H9 (cell line): Measurements from ENCODE around the gene C2CD2. TPM values are rescaled to one million over a fixed set of nuclear protein-coding genes. Genes with fewer than 3 reads are reported as not detected.

Experiments used
- DNase-seq: peaks from one replicate; pipeline ENCODE4 v3.0.0-alpha.2; 2017
- H2AFZ ChIP-seq: one replicate; pipeline ENCODE4 v1.6.1; 2013; ENCODE audit warnings: mild to moderate bottlenecking, low read length, control low read depth, moderate library complexity
- H2AK5ac ChIP-seq: 2 replicates; pipeline ENCODE4 v1.6.1; 2013; ENCODE audit warnings: low read length, control low read depth, mixed read lengths; ENCODE audit not compliant: insufficient read length
- H2BK120ac ChIP-seq: one replicate; pipeline ENCODE4 v1.6.1; 2013; ENCODE audit warnings: low read depth, mild to moderate bottlenecking, low read length, control low read depth, inconsistent platforms; ENCODE audit not compliant: poor library complexity, severe bottlenecking
- H2BK12ac ChIP-seq: 2 replicates; pipeline ENCODE4 v1.6.1; 2013; ENCODE audit warnings: low read length, control low read depth, mixed read lengths, low read depth; ENCODE audit not compliant: insufficient read length
- H2BK15ac ChIP-seq: 2 replicates; pipeline ENCODE4 v1.6.1; 2013; ENCODE audit warnings: low read depth, low read length, control low read depth
- H2BK20ac ChIP-seq: one replicate; pipeline ENCODE4 v1.6.1; 2013; ENCODE audit warnings: low read depth, mild to moderate bottlenecking, low read length, control low read depth, inconsistent platforms; ENCODE audit not compliant: poor library complexity, severe bottlenecking
- H2BK5ac ChIP-seq: 2 replicates; pipeline ENCODE4 v1.6.1; 2013; ENCODE audit warnings: low read length, control low read depth, mixed read lengths; ENCODE audit not compliant: insufficient read length
- H3K14ac ChIP-seq: 2 replicates; pipeline ENCODE4 v1.6.1; 2013; ENCODE audit warnings: low read length, control low read depth; ENCODE audit not compliant: insufficient read depth
- H3K18ac ChIP-seq: 2 replicates; pipeline ENCODE4 v1.6.1; 2013; ENCODE audit warnings: low read depth, mild to moderate bottlenecking, mixed read lengths, low read length, control low read depth; ENCODE audit not compliant: insufficient read length
- H3K23ac ChIP-seq: 2 replicates; pipeline ENCODE4 v1.6.1; 2013; ENCODE audit warnings: low read length, control low read depth, mixed read lengths, low read depth; ENCODE audit not compliant: insufficient read length
- H3K23me2 ChIP-seq: 2 replicates; pipeline ENCODE4 v1.6.1; 2013; ENCODE audit warnings: low read depth, mild to moderate bottlenecking, mixed read lengths, low read length, control low read depth; ENCODE audit not compliant: insufficient read length, poor library complexity, severe bottlenecking
- H3K27ac ChIP-seq: 2 replicates; pipeline ENCODE4 v1.5.1; 2013; ENCODE audit warnings: low read length, control low read depth, mixed read lengths, low read depth; ENCODE audit not compliant: insufficient read length
- H3K27me3 ChIP-seq: 2 replicates; pipeline ENCODE4 v1.6.1; 2013; ENCODE audit warnings: low read length, control low read depth, inconsistent platforms; ENCODE audit not compliant: insufficient read depth
- H3K4ac ChIP-seq: 2 replicates; pipeline ENCODE4 v1.6.1; 2013; ENCODE audit warnings: low read depth, mild to moderate bottlenecking, control low read depth, inconsistent platforms, low read length, moderate library complexity
- H3K4me1 ChIP-seq: 2 replicates; pipeline ENCODE4 v1.6.1; 2013; ENCODE audit warnings: low read length, control low read depth, inconsistent platforms; ENCODE audit not compliant: insufficient read depth
- H3K4me2 ChIP-seq: 2 replicates; pipeline ENCODE4 v1.6.1; 2013; ENCODE audit warnings: low read length, control low read depth, mixed read lengths; ENCODE audit not compliant: insufficient read length, insufficient read depth
- H3K56ac ChIP-seq: 2 replicates; pipeline ENCODE4 v1.6.1; 2013; ENCODE audit warnings: low read depth, mild to moderate bottlenecking, mixed read lengths, low read length, control low read depth; ENCODE audit not compliant: insufficient read length
- H3K79me1 ChIP-seq: 2 replicates; pipeline ENCODE4 v1.6.1; 2013; ENCODE audit warnings: low read depth, mild to moderate bottlenecking, moderate library complexity, low read length, control low read depth, inconsistent platforms; ENCODE audit not compliant: insufficient read depth, poor library complexity, severe bottlenecking
- H3K79me2 ChIP-seq: 2 replicates; pipeline ENCODE4 v1.6.1; 2013; ENCODE audit warnings: low read length, control low read depth, inconsistent platforms; ENCODE audit not compliant: insufficient read depth
- H3K9ac ChIP-seq: 2 replicates; pipeline ENCODE4 v1.6.1; 2013; ENCODE audit warnings: low read length, control low read depth, mixed read lengths; ENCODE audit not compliant: insufficient read length; ENCODE audit errors: extremely low read depth
- H3K9me3 ChIP-seq: one replicate; pipeline ENCODE4 v1.6.1; 2013; ENCODE audit warnings: low read depth, low read length, inconsistent platforms; ENCODE audit not compliant: control insufficient read depth
- H3T11ph ChIP-seq: one replicate; pipeline ENCODE4 v1.6.1; 2013; ENCODE audit warnings: mild to moderate bottlenecking, low read length, control low read depth, inconsistent platforms
- H4K20me1 ChIP-seq: one replicate; pipeline ENCODE4 v1.6.1; 2013; ENCODE audit not compliant: control insufficient read depth, insufficient read length, insufficient read depth
- H4K5ac ChIP-seq: 2 replicates; pipeline ENCODE4 v1.6.1; 2013; ENCODE audit warnings: low read depth, mild to moderate bottlenecking, mixed read lengths, low read length, control low read depth; ENCODE audit not compliant: insufficient read length
- H4K8ac ChIP-seq: replicated peaks from 2 replicates; pipeline ENCODE4 v1.6.1; 2013; ENCODE audit warnings: low read length, control low read depth, mixed read lengths, low read depth; ENCODE audit not compliant: insufficient read length
- H4K91ac ChIP-seq: 2 replicates; pipeline ENCODE4 v1.6.1; 2013; ENCODE audit warnings: low read depth, mild to moderate bottlenecking, moderate library complexity, mixed read lengths, low read length, control low read depth; ENCODE audit not compliant: insufficient read length
- H3K27ac Mint-ChIP-seq, 3 experiments: 2 replicates in 2 of 3; 3 replicates in 1 of 3; pipeline ENCODE4 v1.8.0; 2020 to 2021; ENCODE audit warnings: mixed read lengths in 3 of 3, mild to moderate bottlenecking in 1 of 3, moderate library complexity in 1 of 3
- H3K27me3 Mint-ChIP-seq: 2 replicates; pipeline ENCODE4 v1.8.0; 2021; ENCODE audit warnings: low read depth, mild to moderate bottlenecking, moderate library complexity, mixed read lengths
- H3K36me3 Mint-ChIP-seq, 3 experiments: 2 replicates in 2 of 3; 3 replicates in 1 of 3; pipeline ENCODE4 v1.8.0; 2020 to 2021; ENCODE audit warnings: low read depth in 3 of 3, mixed read lengths in 3 of 3; ENCODE audit not compliant: insufficient read depth in 1 of 3
- H3K4me1 Mint-ChIP-seq, 2 experiments: 2 replicates each; pipeline ENCODE4 v1.8.0; 2020; ENCODE audit warnings: mixed read lengths in 2 of 2
- H3K4me3 Mint-ChIP-seq, 2 experiments: 2 replicates in 1 of 2; 3 replicates in 1 of 2; pipeline ENCODE4 v1.8.0; 2020 to 2021; ENCODE audit warnings: mild to moderate bottlenecking in 2 of 2, mixed read lengths in 2 of 2, moderate library complexity in 1 of 2
- H3K9me3 Mint-ChIP-seq, 2 experiments: 2 replicates in 1 of 2; 3 replicates in 1 of 2; pipeline ENCODE4 v1.8.0; 2020; ENCODE audit warnings: mild to moderate bottlenecking in 2 of 2, mixed read lengths in 2 of 2, moderate library complexity in 1 of 2
- CTCF ChIP-seq: fragments of 200-600 bp; sonication (generic); conservative IDR thresholded peaks from 3 replicates; pipeline ENCODE4 v1.8.0; 2021; ENCODE audit warnings: antibody characterized with exemption, mild to moderate bottlenecking
- WGBS: extraction: QIAGEN DNeasy Blood & Tissue Kit; methylation state at CpG from one replicate; pipeline ENCODE4 v1.1.7; 2013; ENCODE audit warnings: missing lambda C conversion rate, low lambda C conversion rate, mixed read lengths; ENCODE audit not compliant: insufficient read length; ENCODE audit errors: extremely low coverage; 5-methylcytosine and 5-hydroxymethylcytosine counted together
- total RNA-seq: library from RNA; stranded (reverse); gene quantifications from 2 replicates; pipeline ENCODE4 v1.2.1, GENCODE V29; 2021

Gene C2CD2
- total RNA-seq, 1 experiment from 2014 or later: 14.6 TPM

- Mint-ChIP-seq H3K4me1 (0 out of 4 replicates have a peak, but pooled peaks cover 0 to 4% of the 10 kb centered on the region in 2 experiments), H3K27ac (no peak overlapping the region), H3K9me3 (no peaks in the 10 kb centered on the region), H3K4me3 (no peak overlapping the region), H3K36me3 (peaks cover 7 to 18% (median 18%) of the 10 kb centered on the region in 3 experiments), H3K27me3 (no peaks in the 10 kb centered on the region)
- Histone ChIP-seq H2BK120ac (no peak overlapping the region), H4K5ac (no peak overlapping the region), H3K9ac (no peak overlapping the region), H3K79me1 (no peaks in the 10 kb centered on the region), H4K8ac (no peak overlapping the region), H2AFZ (no peak overlapping the region), H4K91ac (no peak overlapping the region), H2BK20ac (no peak overlapping the region), H3K14ac (no peak overlapping the region), H2BK5ac (no peak overlapping the region), H4K20me1 (no peaks in the 10 kb centered on the region), H3K27ac (no peak overlapping the region), H3K23ac (no peak overlapping the region), H3K9me3 (no peaks in the 10 kb centered on the region), H3K4me1 (no peaks in the 10 kb centered on the region), H3K4ac (no peak overlapping the region), H2BK15ac (no peak overlapping the region), H3K4me2 (no peak overlapping the region), H3T11ph (no peak overlapping the region), H2AK5ac (no peak overlapping the region), H2BK12ac (no peak overlapping the region), H3K18ac (no peak overlapping the region), H3K79me2 (no peaks in the 10 kb centered on the region), H3K23me2 (no peaks in the 10 kb centered on the region), H3K56ac (no peak overlapping the region), H3K27me3 (no peaks in the 10 kb centered on the region)
- DNase-seq: no peak
- TF ChIP-seq CTCF: no peak
- no CpG with 5 or more reads among the region's 15 CpGs for WGBS
Measured at GRCh38 chr21:41848958-41849580, 104.7 kb downstream of the C2CD2 start.
